ENCODE data around the gene EML4. TPM values are rescaled to one million over a fixed set of nuclear protein-coding genes. Genes with fewer than 3 reads are reported as not detected.
A peak's percentile ranks its signal among the peaks of the same experiment; 100 is the strongest.

EML4 gene
- total and polyA plus RNA-seq, 2 of the 13 experiments (the other 11 are each of a cell fraction or from before 2014, with no cell fraction given): 243 to 476 TPM

DNA sequence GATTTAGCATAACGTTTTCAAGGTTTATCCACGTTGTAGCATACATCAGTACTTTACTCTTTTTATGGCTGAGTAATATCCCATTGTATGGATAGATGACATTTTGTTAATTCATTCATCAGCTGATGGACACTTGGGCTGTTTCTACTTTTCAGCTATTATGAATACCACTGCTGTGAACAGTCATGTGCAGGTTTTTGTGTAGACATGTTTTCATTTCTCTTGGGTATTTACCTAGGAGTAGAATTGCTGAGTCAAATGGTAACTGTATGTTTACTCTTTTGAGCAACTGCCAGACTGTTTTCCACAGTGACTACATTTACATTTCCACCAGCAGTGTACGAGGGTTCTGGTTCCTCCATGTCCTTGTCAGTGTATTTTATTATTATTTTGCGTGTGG, 158.0 kb downstream of the EML4 start (continued):
- no peak for TF ChIP-seq ELF4 (CRISPR knock-in tag; IDR thresholded peaks at IDR 0.05; ENCODE audit: borderline replicate concordance)
- TF ChIP-seq, protein P1, sequence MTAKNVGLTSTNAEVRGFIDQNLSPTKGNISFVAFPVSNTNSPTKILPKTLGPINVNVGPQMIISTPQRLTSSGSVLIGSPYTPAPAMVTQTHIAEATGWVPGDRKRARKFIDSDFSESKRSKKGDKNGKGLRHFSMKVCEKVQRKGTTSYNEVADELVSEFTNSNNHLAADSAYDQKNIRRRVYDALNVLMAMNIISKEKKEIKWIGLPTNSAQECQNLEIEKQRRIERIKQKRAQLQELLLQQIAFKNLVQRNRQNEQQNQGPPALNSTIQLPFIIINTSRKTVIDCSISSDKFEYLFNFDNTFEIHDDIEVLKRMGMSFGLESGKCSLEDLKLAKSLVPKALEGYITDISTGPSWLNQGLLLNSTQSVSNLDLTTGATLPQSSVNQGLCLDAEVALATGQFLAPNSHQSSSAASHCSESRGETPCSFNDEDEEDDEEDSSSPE (CRISPR knock-in tag; IDR thresholded peaks at IDR 0.05): no peak
- TF ChIP-seq, protein P2, sequence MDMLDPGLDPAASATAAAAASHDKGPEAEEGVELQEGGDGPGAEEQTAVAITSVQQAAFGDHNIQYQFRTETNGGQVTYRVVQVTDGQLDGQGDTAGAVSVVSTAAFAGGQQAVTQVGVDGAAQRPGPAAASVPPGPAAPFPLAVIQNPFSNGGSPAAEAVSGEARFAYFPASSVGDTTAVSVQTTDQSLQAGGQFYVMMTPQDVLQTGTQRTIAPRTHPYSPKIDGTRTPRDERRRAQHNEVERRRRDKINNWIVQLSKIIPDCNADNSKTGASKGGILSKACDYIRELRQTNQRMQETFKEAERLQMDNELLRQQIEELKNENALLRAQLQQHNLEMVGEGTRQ (IDR thresholded peaks at IDR 0.05; ENCODE audit: low read depth, low read length): no peak
- TF ChIP-seq, protein P2 (CRISPR knock-in tag; IDR thresholded peaks at IDR 0.05; ENCODE audit: borderline replicate concordance): peak; percentile 31; the same call in 1 of the 2 replicates
- peak; percentile 59; the same call in 1 of the 2 replicates for TF ChIP-seq TARDBP (CRISPR knock-in tag; IDR thresholded peaks at IDR 0.05)
- peak; percentile 93 for TF ChIP-seq FOXA3 (CRISPR knock-in tag; IDR thresholded peaks at IDR 0.05)
- TF ChIP-seq, protein P3, sequence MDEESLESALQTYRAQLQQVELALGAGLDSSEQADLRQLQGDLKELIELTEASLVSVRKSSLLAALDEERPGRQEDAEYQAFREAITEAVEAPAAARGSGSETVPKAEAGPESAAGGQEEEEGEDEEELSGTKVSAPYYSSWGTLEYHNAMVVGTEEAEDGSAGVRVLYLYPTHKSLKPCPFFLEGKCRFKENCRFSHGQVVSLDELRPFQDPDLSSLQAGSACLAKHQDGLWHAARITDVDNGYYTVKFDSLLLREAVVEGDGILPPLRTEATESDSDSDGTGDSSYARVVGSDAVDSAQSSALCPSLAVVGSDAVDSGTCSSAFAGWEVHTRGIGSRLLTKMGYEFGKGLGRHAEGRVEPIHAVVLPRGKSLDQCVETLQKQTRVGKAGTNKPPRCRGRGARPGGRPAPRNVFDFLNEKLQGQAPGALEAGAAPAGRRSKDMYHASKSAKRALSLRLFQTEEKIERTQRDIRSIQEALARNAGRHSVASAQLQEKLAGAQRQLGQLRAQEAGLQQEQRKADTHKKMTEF (CRISPR knock-in tag; IDR thresholded peaks at IDR 0.05): peak; percentile 48; the same call in 1 of the 2 replicates
- TF ChIP-seq, protein P4, sequence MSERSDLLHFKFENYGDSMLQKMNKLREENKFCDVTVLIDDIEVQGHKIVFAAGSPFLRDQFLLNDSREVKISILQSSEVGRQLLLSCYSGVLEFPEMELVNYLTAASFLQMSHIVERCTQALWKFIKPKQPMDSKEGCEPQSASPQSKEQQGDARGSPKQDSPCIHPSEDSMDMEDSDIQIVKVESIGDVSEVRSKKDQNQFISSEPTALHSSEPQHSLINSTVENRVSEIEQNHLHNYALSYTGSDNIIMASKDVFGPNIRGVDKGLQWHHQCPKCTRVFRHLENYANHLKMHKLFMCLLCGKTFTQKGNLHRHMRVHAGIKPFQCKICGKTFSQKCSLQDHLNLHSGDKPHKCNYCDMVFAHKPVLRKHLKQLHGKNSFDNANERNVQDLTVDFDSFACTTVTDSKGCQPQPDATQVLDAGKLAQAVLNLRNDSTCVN (CRISPR knock-in tag; IDR thresholded peaks at IDR 0.05; ENCODE audit: borderline replicate concordance): no peak
- no peak for TF ChIP-seq RXRB (CRISPR knock-in tag; IDR thresholded peaks at IDR 0.05; ENCODE audit: borderline replicate concordance)
- peak; percentile 89; the same call in 1 of the 2 replicates for TF ChIP-seq ZNF335 (CRISPR knock-in tag; IDR thresholded peaks at IDR 0.05)
- TF ChIP-seq FOXM1 (CRISPR knock-in tag; IDR thresholded peaks at IDR 0.05): no peak
- TF ChIP-seq ARID5B (CRISPR knock-in tag; IDR thresholded peaks at IDR 0.05): peak; percentile 58
- TF ChIP-seq NRL (CRISPR knock-in tag; IDR thresholded peaks at IDR 0.05; ENCODE audit: borderline replicate concordance): no peak
- TF ChIP-seq ZBTB14 (CRISPR knock-in tag; IDR thresholded peaks at IDR 0.05): no peak
- TF ChIP-seq ARHGAP35 (CRISPR knock-in tag; IDR thresholded peaks at IDR 0.05; ENCODE audit: borderline replicate concordance): no peak
- 0 out of 2 replicates have a peak, but pooled peaks have one; percentile 43 for TF ChIP-seq MAFG (CRISPR knock-in tag; IDR thresholded peaks at IDR 0.05)
- TF ChIP-seq ZNF850 (CRISPR knock-in tag; conservative IDR thresholded peaks at IDR 0.05): no peak
- TF ChIP-seq ZNF33B (CRISPR knock-in tag; IDR thresholded peaks at IDR 0.05): no peak

All from HepG2 (cell line).